Measurements from ENCODE around the gene TMCO4.

TMCO4 gene

DNA sequence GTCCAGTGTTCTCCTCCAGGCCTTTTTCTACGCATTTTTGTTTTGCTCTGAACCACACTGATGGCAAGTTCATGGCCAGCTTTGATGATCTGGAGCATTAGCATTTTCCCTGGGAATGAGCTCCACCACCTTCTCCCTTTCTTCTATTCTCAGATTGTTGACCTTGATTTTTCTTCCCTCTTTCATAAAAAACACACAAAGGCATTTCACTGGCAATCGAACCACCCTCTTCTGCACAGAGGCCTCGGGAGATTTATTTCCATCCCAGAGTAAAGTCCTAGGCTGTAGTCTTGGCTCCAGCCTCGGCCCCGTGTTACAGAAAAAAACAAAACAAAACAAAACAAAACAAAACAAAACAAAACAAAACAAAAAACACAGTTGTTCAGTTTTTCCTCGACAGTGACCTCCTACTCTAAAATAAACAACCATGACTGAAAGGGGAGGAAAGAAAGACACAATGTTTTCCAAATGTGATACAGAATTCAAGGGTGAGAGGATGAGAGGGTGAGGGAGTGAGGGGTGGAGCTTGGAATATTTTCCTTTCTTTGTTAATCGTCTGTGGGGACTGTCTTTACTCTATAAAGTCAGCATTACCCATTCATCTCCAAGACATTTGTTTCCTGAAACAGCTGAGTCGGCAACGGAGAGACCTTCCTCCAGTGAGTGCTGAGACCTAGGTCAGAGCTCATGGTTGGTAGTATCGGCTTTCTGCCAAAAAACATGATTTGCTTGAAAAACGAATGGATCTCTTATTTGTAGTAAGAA lies 45.2 kb upstream of the TMCO4 start:
- no peak for TF ChIP-seq CTCF (IDR thresholded peaks at IDR 0.05; ENCODE audit: poor library complexity, severe bottlenecking)
- DNase-seq (ENCODE audit: low spot score) (no peak), ATAC-seq (ENCODE audit: low read depth) (no peak)
- Histone ChIP-seq H3K27ac (ENCODE audit: poor library complexity, severe bottlenecking) (no peak overlapping the region), H3K36me3 (ENCODE audit: low read depth) (no peaks in the 10 kb centered on the region), H3K27me3 (ENCODE audit: insufficient read depth, poor library complexity, severe bottlenecking) (no peaks in the 10 kb centered on the region), H3K4me3 (ENCODE audit: severe bottlenecking) (no peak overlapping the region), H3K4me1 (ENCODE audit: insufficient read depth, poor library complexity, severe bottlenecking) (no peaks in the 10 kb centered on the region), H3K9me3 (ENCODE audit: severe bottlenecking) (no peaks in the 10 kb centered on the region)

- Histone ChIP-seq H3K27me3 (ENCODE audit: insufficient read depth, poor library complexity, severe bottlenecking) (no peaks in the 10 kb centered on the region), H3K36me3 (ENCODE audit: low read depth) (no peaks in the 10 kb centered on the region)
- no peak for ATAC-seq (ENCODE audit: low read depth)
Observed at GRCh38 chr1:19840228-19840627, 40.5 kb upstream of the TMCO4 start.

DNA sequence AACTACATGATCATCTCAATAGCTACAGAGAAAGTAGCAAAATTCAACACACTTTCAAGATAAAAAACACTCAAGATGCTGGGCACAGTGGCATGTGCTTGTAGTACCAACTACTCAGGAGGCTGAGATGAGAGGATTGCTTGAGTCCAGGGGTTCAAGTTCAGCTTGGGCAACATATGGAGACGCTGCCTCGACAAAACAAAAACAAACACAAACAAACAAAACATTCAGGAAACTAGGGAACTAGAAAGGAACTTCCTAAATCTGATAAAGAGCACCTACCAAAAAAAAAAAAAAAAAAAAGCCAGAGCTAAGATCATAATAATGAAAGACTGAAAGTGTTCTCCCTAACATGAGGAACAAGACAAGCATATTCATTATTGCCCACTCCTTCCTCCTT lies 38.1 kb upstream of the TMCO4 start:
- H3K4me3 ChIP-seq (ENCODE audit: severe bottlenecking), result no peak overlapping the region
- H3K27ac ChIP-seq (ENCODE audit: poor library complexity, severe bottlenecking), result no peak overlapping the region
- ATAC-seq (ENCODE audit: low read depth), result no peak
- no peaks in the 10 kb centered on the region for H3K36me3 ChIP-seq (ENCODE audit: low read depth)
- no peaks in the 10 kb centered on the region for H3K9me3 ChIP-seq (ENCODE audit: severe bottlenecking)
- no peaks in the 10 kb centered on the region for H3K27me3 ChIP-seq (ENCODE audit: insufficient read depth, poor library complexity, severe bottlenecking)
- H3K4me1 ChIP-seq (ENCODE audit: insufficient read depth, poor library complexity, severe bottlenecking), result no peaks in the 10 kb centered on the region
- TF ChIP-seq CTCF (IDR thresholded peaks at IDR 0.05; ENCODE audit: poor library complexity, severe bottlenecking), result no peak
- DNase-seq (ENCODE audit: low spot score), result no peak

More at GRCh38 chr1:19840228-19840627, 40.5 kb upstream of the TMCO4 start:
- no peak for TF ChIP-seq CTCF (IDR thresholded peaks at IDR 0.05; ENCODE audit: poor library complexity, severe bottlenecking)
- Histone ChIP-seq H3K9me3 (ENCODE audit: severe bottlenecking) (no peaks in the 10 kb centered on the region), H3K4me1 (ENCODE audit: insufficient read depth, poor library complexity, severe bottlenecking) (no peaks in the 10 kb centered on the region), H3K27ac (ENCODE audit: poor library complexity, severe bottlenecking) (no peak overlapping the region), H3K4me3 (ENCODE audit: severe bottlenecking) (no peak overlapping the region)
- DNase-seq (ENCODE audit: low spot score), result no peak

- no peaks in the 10 kb centered on the region for H3K36me3 ChIP-seq (ENCODE audit: low read depth)
- no peak overlapping the region for H3K4me3 ChIP-seq (ENCODE audit: severe bottlenecking)
- H3K27me3 ChIP-seq (ENCODE audit: insufficient read depth, poor library complexity, severe bottlenecking), result no peaks in the 10 kb centered on the region
- no peak overlapping the region for H3K27ac ChIP-seq (ENCODE audit: poor library complexity, severe bottlenecking)
- no peak for TF ChIP-seq CTCF (IDR thresholded peaks at IDR 0.05; ENCODE audit: poor library complexity, severe bottlenecking)
- peaks cover 3% of the 10 kb centered on the region for H3K9me3 ChIP-seq (ENCODE audit: severe bottlenecking)
- DNase-seq (ENCODE audit: low spot score) (no peak), ATAC-seq (ENCODE audit: low read depth) (no peak)
- no peaks in the 10 kb centered on the region for H3K4me1 ChIP-seq (ENCODE audit: insufficient read depth, poor library complexity, severe bottlenecking)
Observed at GRCh38 chr1:19835578-19835977, 35.9 kb upstream of the TMCO4 start.

DNA sequence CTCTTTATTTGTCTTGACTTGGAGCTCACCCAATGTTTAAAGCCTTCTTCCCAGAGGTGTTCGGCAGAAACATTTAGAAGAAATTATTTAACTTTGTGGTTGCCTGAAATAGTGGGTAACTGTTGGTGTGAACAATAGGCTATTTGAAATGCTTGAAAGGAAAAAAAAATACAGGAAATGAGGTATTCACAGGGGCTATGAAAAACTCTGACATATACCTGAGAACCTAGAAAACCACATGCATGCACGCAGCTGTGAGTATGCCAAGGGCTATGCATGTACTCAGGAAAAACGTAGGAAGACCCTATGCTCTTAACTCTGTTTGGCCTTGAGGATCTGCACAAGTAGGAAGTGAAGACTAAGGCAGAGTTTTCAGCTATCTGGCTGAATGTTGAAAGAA lies 31.7 kb upstream of the TMCO4 start:
- Histone ChIP-seq H3K4me1 (ENCODE audit: insufficient read depth, poor library complexity, severe bottlenecking) (no peaks in the 10 kb centered on the region), H3K4me3 (ENCODE audit: severe bottlenecking) (no peak overlapping the region), H3K27ac (ENCODE audit: poor library complexity, severe bottlenecking) (no peak overlapping the region), H3K27me3 (ENCODE audit: insufficient read depth, poor library complexity, severe bottlenecking) (no peaks in the 10 kb centered on the region), H3K36me3 (ENCODE audit: low read depth) (no peaks in the 10 kb centered on the region), H3K9me3 (ENCODE audit: severe bottlenecking) (peaks cover 3% of the 10 kb centered on the region)
- DNase-seq (ENCODE audit: low spot score) (no peak), ATAC-seq (ENCODE audit: low read depth) (no peak)
- no peak for TF ChIP-seq CTCF (IDR thresholded peaks at IDR 0.05; ENCODE audit: poor library complexity, severe bottlenecking)

Measured in RWPE2 (cell line).